SU-DHL-6 (cell line): ENCODE data around the gene FHAD1.

Experiments used
- H2AFZ ChIP-seq: fragments of 200-600 bp; sonication (generic); 2 replicates; pipeline ENCODE4 v1.6.1; 2014; ENCODE audit warnings: low read depth, mild to moderate bottlenecking, moderate library complexity, mixed read lengths, antibody characterized with exemption, low read length; ENCODE audit not compliant: severe bottlenecking
- H3F3A ChIP-seq: fragments of 200-600 bp; shearing (Covaris generic); 2 replicates; pipeline ENCODE4 v1.6.0; 2016; ENCODE audit warnings: antibody characterized with exemption, mild to moderate bottlenecking; ENCODE audit not compliant: insufficient read depth
- H3K27ac ChIP-seq: fragments of 200-600 bp; sonication (generic); 2 replicates; pipeline ENCODE4 v1.5.1; 2016; ENCODE audit warnings: low read depth, mild to moderate bottlenecking, low read length, moderate library complexity, mixed read lengths
- H3K27me3 ChIP-seq: fragments of 200-600 bp; sonication (generic), shearing (Covaris generic); 2 replicates; pipeline ENCODE4 v1.6.0; 2014; ENCODE audit warnings: mild to moderate bottlenecking, low read length
- H3K36me3 ChIP-seq: fragments of 200-600 bp; sonication (generic); 2 replicates; pipeline ENCODE4 v1.6.1; 2014; ENCODE audit warnings: mild to moderate bottlenecking, low read length, mixed read lengths
- H3K4me2 ChIP-seq: fragments of 300-600, 200-600 bp; shearing (Covaris generic), sonication (generic); 2 replicates; pipeline ENCODE4 v1.6.0; 2014; ENCODE audit warnings: low read length, low read depth, mild to moderate bottlenecking; ENCODE audit not compliant: poor library complexity, severe bottlenecking
- H3K4me3 ChIP-seq: fragments of 200-600 bp; sonication (generic); 2 replicates; pipeline ENCODE4 v1.5.1; 2014; ENCODE audit warnings: antibody characterized with exemption, low read length, mild to moderate bottlenecking, mixed read lengths; ENCODE audit not compliant: insufficient read depth, poor library complexity, severe bottlenecking
- H3K79me2 ChIP-seq: fragments of 200-600 bp; sonication (generic); 2 replicates; pipeline ENCODE4 v1.6.1; 2014; ENCODE audit warnings: mild to moderate bottlenecking, low read length, moderate library complexity; ENCODE audit not compliant: insufficient read depth
- H3K9ac ChIP-seq: fragments of 200-600 bp; sonication (generic); 2 replicates; pipeline ENCODE4 v1.7.0; 2014; ENCODE audit warnings: mild to moderate bottlenecking, low read length
- H3K9me2 ChIP-seq: fragments of 200-600 bp; sonication (generic); replicated peaks from 2 replicates; pipeline ENCODE4 v1.6.1; 2014; ENCODE audit warnings: low read length; ENCODE audit not compliant: insufficient read depth
- H3K9me3 ChIP-seq: fragments of 200-600 bp; sonication (generic); 2 replicates; pipeline ENCODE4 v1.6.1; 2014; ENCODE audit warnings: low read length, mixed read lengths; ENCODE audit not compliant: insufficient read depth
- H4K20me1 ChIP-seq: fragments of 200-600 bp; sonication (generic); 2 replicates; pipeline ENCODE4 v1.6.1; 2014; ENCODE audit warnings: low read depth, mild to moderate bottlenecking, antibody characterized with exemption, low read length, moderate library complexity, mixed read lengths
- CTCF ChIP-seq: fragments of 200-600 bp; sonication (generic); IDR thresholded peaks from one replicate; pipeline ENCODE4 v1.5.1; 2017; ENCODE audit warnings: antibody characterized with exemption, mild to moderate bottlenecking, low read length, moderate library complexity; ENCODE audit not compliant: insufficient read depth, poor library complexity, severe bottlenecking
- EZH2phosphoT487 ChIP-seq: fragments of 200-600 bp; sonication (generic), shearing (Covaris generic); conservative IDR thresholded peaks from 2 replicates; pipeline ENCODE4 v1.6.1; 2018; ENCODE audit warnings: mild to moderate bottlenecking, antibody characterized with exemption, low read length, moderate library complexity, mixed read lengths

FHAD1 gene

GRCh38 chr1:15312626-15313411 lies 65.8 kb downstream of the FHAD1 start:
- Histone ChIP-seq H3K36me3 (no peaks in the 10 kb centered on the region), H3K9me2 (no peaks in the 10 kb centered on the region), H3F3A (no peaks in the 10 kb centered on the region), H3K27ac (no peak overlapping the region), H3K4me3 (no peak overlapping the region), H4K20me1 (no peaks in the 10 kb centered on the region), H3K27me3 (no peaks in the 10 kb centered on the region), H3K79me2 (no peaks in the 10 kb centered on the region), H3K9ac (no peak overlapping the region), H3K4me2 (no peak overlapping the region), H3K9me3 (no peaks in the 10 kb centered on the region), H2AFZ (no peak overlapping the region)
- no peak for TF ChIP-seq CTCF
- TF ChIP-seq EZH2phosphoT487: no peak

GRCh38 chr1:15314328-15315281 lies 67.6 kb downstream of the FHAD1 start:
- H3K27ac ChIP-seq: no peak overlapping the region
- no peak overlapping the region for H3K4me3 ChIP-seq
- H3K79me2 ChIP-seq: no peaks in the 10 kb centered on the region
- H3K36me3 ChIP-seq: no peaks in the 10 kb centered on the region
- no peak overlapping the region for H3K4me2 ChIP-seq
- no peaks in the 10 kb centered on the region for H3F3A ChIP-seq
- no peak overlapping the region for H3K9ac ChIP-seq
- no peaks in the 10 kb centered on the region for H3K27me3 ChIP-seq
- H2AFZ ChIP-seq: no peak overlapping the region
- H3K9me3 ChIP-seq: no peaks in the 10 kb centered on the region
- no peaks in the 10 kb centered on the region for H4K20me1 ChIP-seq
- TF ChIP-seq EZH2phosphoT487 (no peak), CTCF (no peak)
- no peaks in the 10 kb centered on the region for H3K9me2 ChIP-seq

- H3K9ac ChIP-seq: no peak overlapping the region
- H3K36me3 ChIP-seq: no peaks in the 10 kb centered on the region
- no peak overlapping the region for H3K27ac ChIP-seq
- TF ChIP-seq EZH2phosphoT487 (no peak), CTCF (no peak)
- H2AFZ ChIP-seq: no peak overlapping the region
- no peaks in the 10 kb centered on the region for H3K79me2 ChIP-seq
- no peaks in the 10 kb centered on the region; the same call in 1 of the 2 replicates for H3K9me3 ChIP-seq
- H3K4me2 ChIP-seq: no peak overlapping the region
- no peaks in the 10 kb centered on the region for H3K9me2 ChIP-seq
- no peaks in the 10 kb centered on the region for H3F3A ChIP-seq
- H4K20me1 ChIP-seq: no peaks in the 10 kb centered on the region
- H3K27me3 ChIP-seq: no peaks in the 10 kb centered on the region
- H3K4me3 ChIP-seq: no peak overlapping the region
Measured at GRCh38 chr1:15315815-15316214, 68.8 kb downstream of the FHAD1 start.
